Measurements from ENCODE around the gene RRAGD. TPM values are rescaled to one million over a fixed set of nuclear protein-coding genes. Genes with fewer than 3 reads are reported as not detected.

The RRAGD gene
- total and polyA plus RNA-seq, 2 of the 8 experiments (the other 6 are each of a cell fraction or from before 2014, with no cell fraction given), result 7.2 to 30.8 TPM

GRCh38 chr6:89452281-89452680, 40.2 kb upstream of the RRAGD start:
- H2AFZ ChIP-seq (ENCODE audit: low read length), result no peak overlapping the region
- 88% methylated on average over 1 of the region's 1 CpG; no CpG with 5 or more reads in 1 of the 2 experiments for WGBS, 2 experiments (ENCODE audit: extremely low coverage in 1 of 2, insufficient coverage in 1 of 2, insufficient read length in 1 of 2, insufficient replicate concordance in 2 of 2, low coverage in 1 of 2, low lambda C conversion rate in 2 of 2, missing lambda C conversion rate in 1 of 2)
- H3K56ac ChIP-seq (replicated peaks; ENCODE audit: insufficient read length, low read depth, low read length), result no peak overlapping the region
- H2BK15ac ChIP-seq (ENCODE audit: low read length), result no peak overlapping the region
- no peak overlapping the region for H3K27ac ChIP-seq (ENCODE audit: low read depth, low read length)
- no peak overlapping the region for H4K5ac ChIP-seq (ENCODE audit: insufficient read length, low read depth, low read length)
- DNase-seq (ENCODE audit: low read depth in 1 of 2, low spot score in 2 of 2) (no peak), FAIRE-seq (no peak)
- no peaks in the 10 kb centered on the region for H3K23me2 ChIP-seq (ENCODE audit: low read depth, low read length)
- TF ChIP-seq SP1 (IDR thresholded peaks at IDR 0.05; ENCODE audit: low read depth, low read length) (no peak), SIX5 (IDR thresholded peaks at IDR 0.05; ENCODE audit: low read depth, low read length) (no peak), JUND (IDR thresholded peaks at IDR 0.05; ENCODE audit: low read length) (no peak), SP2 (IDR thresholded peaks at IDR 0.05; ENCODE audit: low read length) (no peak), CBX8 (IDR thresholded peaks at IDR 0.05; ENCODE audit: borderline replicate concordance, low read depth, low read length) (no peak), PHF8 (conservative IDR thresholded peaks at IDR 0.05; ENCODE audit: low read depth, low read length) (no peak)
- no peaks in the 10 kb centered on the region for H3K79me1 ChIP-seq (ENCODE audit: low read depth, low read length)
- H2BK20ac ChIP-seq (ENCODE audit: low read length), result no peak overlapping the region
- H3K9ac ChIP-seq (replicated peaks in 1 of 4; ENCODE audit: extremely low read depth in 1 of 4, low read depth in 3 of 4, low read length in 3 of 4), result no peak overlapping the region
- no peaks in the 10 kb centered on the region for H3K9me3 ChIP-seq (ENCODE audit: insufficient read depth in 2 of 2, low read depth in 1 of 2, low read length in 1 of 2)
- H4K20me1 ChIP-seq (replicated peaks in 1 of 2; ENCODE audit: control insufficient read depth in 1 of 2, insufficient read depth in 2 of 2, low read length in 2 of 2), result no peaks in the 10 kb centered on the region
- no peak overlapping the region for H3K18ac ChIP-seq (ENCODE audit: extremely low read depth, low read length)
- no peak overlapping the region for H2BK5ac ChIP-seq (ENCODE audit: low read depth, low read length)
- ChIA-PET POLR2A (ENCODE audit: partially characterized antibody) (interaction anchor here (0.7 kb wide), 1 partner anchor 160 kb away, joined by 3 read pairs; no protein-coding TSS in a partner anchor), CTCF (ENCODE audit: partially characterized antibody) (interaction anchor here (0.6 to 3.0 kb wide), 6 partner anchors 14 to 1667 kb away, joined by 3 to 6 read pairs (median 4); no protein-coding TSS in a partner anchor)
- H4K91ac ChIP-seq (replicated peaks; ENCODE audit: insufficient read length, low read length), result no peak overlapping the region
- H4K8ac ChIP-seq (ENCODE audit: extremely low read depth, insufficient read depth, low read length), result no peak overlapping the region
- no peak overlapping the region for H3K23ac ChIP-seq (ENCODE audit: insufficient read length)
- no peak overlapping the region for H3K4ac ChIP-seq (replicated peaks; ENCODE audit: insufficient read length, low read depth, low read length)
- H3K36me3 ChIP-seq (ENCODE audit: control insufficient read depth in 2 of 4, insufficient read depth in 4 of 4, low read length in 3 of 4), result no peaks in the 10 kb centered on the region
- no peak overlapping the region for H2BK120ac ChIP-seq (replicated peaks; ENCODE audit: low read depth, low read length)
- H3K79me2 ChIP-seq (ENCODE audit: control insufficient read depth in 1 of 2, insufficient read depth in 2 of 2, low read length in 2 of 2), result no peaks in the 10 kb centered on the region
- no peaks in the 10 kb centered on the region for H3K27me3 ChIP-seq (replicated peaks in 1 of 4; ENCODE audit: control insufficient read depth in 3 of 4, extremely low read depth in 1 of 4, insufficient read depth in 3 of 4, low read length in 3 of 4)
- no peak overlapping the region for H3K14ac ChIP-seq (ENCODE audit: insufficient read length)
- H2BK12ac ChIP-seq (ENCODE audit: low read depth, low read length), result no peak overlapping the region
- no peaks in the 10 kb centered on the region for H3K4me1 ChIP-seq (replicated peaks in 1 of 4; ENCODE audit: control insufficient read depth in 3 of 4, insufficient read depth in 4 of 4, low read length in 3 of 4)
- no peak overlapping the region for H3K4me3 ChIP-seq (ENCODE audit: extremely low read depth in 1 of 4, insufficient read depth in 2 of 4, low read depth in 3 of 4, low read length in 4 of 4)
- H3K4me2 ChIP-seq (ENCODE audit: insufficient read depth in 1 of 2, low read depth in 2 of 2, low read length in 2 of 2), result no peak overlapping the region
- no peak overlapping the region for H2AK5ac ChIP-seq (ENCODE audit: low read depth, low read length)
